HG03097 (cell line): ENCODE results near the gene MYO15A.

ENCODE experiments used
- ATAC-seq: cut with Tn5 transposase; IDR thresholded peaks from one replicate; pipeline ENCODE4 v1.9.1; 2021; ENCODE audit not compliant: unreplicated experiment, low FRiP score

The MYO15A gene

DNA sequence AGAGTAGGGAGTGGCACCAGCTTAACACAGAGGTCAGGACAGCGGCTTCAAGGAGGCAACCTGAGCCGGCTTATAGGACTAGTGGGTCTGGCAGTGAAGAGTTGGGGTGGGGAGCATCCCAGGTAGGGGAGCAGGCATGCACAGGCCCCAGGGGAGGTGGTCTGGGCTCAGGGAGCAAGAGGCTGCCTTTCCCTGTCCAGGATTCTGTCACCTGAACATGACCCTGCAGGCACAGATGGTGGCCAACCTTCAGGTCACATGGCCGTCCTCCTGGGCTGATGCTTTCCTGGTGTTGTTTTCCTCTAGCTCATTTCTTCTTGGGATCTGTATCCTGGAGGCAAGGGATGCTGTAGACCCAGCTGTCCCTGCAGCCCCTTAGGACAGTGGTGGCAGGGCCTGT, 3.5 kb upstream of the MYO15A start:
- ATAC-seq = no peak

DNA sequence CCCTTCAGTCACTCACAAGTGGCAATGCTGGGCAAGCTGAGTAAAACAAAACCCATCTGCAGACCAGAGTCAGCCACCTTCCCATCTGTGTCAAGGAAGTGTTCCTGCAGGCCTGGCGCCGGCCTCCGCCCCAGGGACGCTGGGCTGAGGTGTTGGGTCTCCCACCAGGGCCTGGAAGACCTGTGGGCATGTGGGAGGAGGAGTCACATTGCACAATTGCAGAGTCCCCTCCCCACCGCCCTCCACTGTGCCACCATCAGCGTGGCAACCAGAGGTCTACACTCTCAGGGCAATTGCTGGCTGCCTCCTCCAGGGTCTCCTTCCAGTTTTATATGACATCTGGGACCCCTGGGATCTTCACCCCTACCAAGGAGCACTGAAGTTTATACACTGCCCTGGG, 3.0 kb upstream of the MYO15A start:
- ATAC-seq = no peak

DNA sequence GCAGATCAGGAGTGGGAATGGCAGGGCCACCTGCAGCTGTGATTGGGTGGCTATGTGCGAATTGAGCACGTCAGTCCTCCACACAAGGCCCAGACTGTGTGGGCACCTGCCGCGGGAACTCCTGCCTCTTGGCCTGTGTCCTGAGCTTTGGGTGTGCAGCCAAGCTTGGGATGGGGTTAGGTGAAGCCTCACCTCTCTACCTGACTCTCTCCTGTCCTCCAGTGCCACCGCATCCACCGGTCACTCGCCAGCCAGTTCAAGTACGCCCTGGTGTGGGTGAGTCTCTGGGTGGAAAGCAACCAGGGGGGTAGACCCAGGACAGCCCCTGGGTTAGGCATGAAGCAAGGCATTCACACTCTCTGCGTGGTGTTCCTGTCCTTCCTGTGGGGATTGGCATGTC, 2.3 kb upstream of the MYO15A start:
- no peak for ATAC-seq

DNA sequence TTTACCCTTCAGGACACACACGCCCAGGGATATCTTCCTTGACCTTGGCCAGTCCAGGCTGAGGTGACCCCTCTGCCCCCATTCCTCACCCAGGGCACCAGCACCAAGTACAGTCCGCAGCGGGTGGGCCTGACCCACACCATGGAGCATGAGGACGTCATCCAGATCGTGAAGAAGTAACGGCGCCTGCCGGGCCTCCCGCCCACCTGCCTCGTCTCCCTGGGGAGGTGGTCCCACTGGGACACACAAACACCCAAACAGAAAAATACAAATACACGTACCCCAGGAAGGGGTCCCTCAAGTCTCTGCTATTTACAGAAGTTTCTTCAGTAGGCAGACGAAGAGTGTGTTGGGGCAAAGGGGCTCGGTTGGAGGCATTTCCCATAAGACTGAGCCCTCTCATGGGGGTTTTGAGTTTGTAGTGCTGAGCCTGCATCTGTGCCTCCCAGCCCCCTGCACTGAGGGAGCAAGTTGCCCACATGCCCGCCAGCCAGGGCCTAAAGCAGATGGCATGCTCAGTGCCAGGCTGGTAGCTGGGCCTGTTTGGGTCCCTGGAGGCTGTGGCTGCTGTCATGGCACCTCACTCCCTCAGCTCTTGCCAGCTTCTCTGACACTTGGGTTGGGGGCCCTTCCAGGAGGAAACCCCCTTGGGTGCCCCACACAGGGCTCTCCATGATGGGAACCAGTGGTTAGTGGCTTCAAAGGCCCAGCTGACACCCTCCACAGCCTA, 1.3 kb upstream of the MYO15A start:
- ATAC-seq = no peak

DNA sequence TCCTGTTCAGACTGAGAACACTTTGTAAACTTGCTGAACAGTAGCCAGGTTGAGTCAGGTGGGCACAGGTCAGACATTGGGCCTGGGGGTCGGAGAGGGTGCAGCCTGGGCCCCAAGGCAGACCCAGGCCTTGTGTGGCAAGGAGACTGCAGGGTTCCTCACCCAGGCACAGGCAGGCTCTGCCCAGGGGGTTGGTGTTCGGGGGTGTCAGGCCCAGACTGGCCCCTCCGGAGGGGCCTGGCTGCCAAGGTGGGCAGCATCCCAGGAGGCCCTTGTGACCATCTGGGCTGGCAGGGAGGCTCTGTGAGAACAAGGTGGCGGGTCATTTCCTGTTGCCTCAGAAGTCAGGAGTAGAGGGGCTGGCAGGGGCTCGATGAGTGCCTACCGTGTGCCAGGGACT, 585 bp upstream of the MYO15A start:
- ATAC-seq = no peak

DNA sequence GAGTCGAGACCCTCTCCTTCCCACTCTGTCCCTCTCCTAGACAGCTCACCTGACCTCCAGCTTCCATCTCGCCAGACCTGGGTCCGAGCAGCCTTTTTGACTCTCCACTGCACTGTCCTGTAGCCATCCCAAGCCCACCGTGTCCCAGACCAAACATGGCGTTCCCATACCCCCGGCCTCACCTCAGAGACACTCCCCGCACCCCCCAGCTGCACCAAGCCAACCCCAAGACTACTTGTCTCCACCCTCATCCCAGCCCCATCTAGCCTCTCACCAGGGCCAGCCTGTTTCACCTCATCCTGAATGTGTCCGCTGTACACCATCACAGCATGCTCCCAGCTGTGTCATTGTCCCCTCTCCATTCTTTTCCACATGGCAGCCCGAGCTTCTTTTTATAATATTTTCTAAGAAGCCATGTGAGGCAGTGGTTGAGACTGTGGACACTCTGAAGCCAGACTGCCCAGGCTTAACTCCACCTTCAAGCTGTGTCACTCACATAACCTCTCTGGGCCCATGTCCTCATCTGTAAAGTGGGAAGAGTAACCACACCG, 1.5 kb downstream of the MYO15A start:
- no peak for ATAC-seq

DNA sequence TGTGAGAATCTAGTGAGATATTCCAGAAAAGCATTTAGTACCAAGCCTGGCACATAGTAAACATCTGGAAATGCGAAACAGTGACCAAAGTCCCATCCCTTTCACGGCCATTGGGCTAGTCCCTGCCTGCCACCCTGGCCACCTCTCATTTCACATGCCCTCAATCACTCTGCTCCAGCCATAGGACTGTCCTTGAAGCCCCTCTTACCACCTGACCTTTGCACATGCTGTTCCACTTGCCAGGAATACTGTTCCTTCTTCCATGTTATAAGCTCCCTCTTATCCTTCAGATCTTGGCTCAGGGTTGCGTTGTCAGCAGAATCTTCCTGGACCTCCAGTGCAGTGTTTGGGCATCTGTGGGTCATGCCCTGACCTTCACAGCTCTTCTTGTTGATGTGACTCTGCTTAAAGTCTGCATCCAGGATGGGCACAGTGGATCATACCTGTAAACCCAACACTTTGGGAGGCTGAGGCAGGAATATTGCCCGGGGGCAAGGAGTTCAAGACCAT, 2.1 kb downstream of the MYO15A start:
- ATAC-seq = no peak

DNA sequence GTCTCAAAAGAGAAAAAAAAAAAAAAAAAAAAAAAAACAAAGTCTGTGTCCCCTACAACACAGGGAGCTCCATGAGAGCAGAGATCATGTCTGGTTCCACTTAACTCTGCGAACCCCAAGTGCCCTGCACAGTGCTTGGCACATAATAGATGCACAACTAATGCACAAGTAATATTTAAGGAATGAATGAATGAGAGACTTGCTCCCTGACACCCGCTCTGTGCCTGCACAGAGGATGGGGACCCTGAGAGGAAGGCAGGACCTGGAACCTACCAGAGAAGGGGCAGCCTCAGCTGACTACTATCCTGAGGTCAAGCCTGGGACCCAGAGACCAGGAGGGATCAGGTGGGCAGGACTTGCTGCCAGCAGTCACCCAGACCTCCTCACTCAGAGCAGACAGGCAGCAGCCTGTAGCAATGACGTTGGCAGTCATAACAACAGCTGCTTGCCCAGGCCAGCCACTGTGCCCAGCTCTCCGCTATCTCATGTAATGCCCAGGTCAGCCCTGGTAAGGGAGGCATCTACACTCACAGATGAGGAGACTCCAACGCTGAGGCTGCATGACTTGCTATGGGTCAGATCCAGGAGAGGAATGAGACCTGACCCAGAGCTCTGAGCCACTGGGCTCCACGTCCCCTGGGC, 2.9 kb downstream of the MYO15A start:
- ATAC-seq = no peak

DNA sequence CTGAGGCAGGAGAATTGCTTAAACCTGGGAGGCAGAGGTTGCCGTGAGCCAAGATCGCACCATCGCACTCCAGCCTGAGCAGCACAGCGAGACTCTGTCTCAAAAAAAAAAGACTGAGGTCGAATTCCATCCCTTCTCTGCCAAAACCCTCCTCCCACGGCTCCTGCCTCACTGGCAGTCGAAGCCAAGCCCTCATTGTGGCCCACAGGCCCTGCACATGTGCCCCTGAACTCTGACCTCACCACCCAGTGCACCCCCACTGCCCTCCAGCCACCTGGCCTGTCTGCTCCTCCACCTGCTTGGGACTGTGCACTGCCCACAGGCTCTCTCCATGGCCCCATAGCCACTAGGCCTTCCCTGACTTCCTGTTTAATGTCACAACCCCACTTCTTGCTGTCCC, 7.0 kb downstream of the MYO15A start:
- ATAC-seq = no peak

DNA sequence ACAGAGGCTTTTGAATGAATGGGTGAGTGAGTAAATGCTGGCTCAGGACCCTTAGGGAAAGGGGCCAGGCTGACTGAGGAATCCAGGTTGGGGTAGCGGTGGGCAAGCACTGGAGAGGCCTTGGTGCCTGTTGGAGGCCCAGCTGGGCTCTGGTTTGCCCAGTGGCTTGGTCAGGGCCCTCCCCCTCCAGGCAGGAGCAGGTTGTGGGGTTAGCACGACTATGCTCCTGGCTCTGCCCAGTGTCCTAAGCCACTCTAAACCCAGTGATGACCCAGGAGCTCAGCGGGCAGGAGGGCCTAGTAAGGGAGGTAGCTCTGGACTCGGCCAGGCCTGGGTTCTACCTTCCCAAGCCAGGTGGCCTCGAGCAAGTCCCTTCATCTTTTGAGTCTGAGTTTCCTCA, 7.5 kb downstream of the MYO15A start:
- ATAC-seq = no peak

DNA sequence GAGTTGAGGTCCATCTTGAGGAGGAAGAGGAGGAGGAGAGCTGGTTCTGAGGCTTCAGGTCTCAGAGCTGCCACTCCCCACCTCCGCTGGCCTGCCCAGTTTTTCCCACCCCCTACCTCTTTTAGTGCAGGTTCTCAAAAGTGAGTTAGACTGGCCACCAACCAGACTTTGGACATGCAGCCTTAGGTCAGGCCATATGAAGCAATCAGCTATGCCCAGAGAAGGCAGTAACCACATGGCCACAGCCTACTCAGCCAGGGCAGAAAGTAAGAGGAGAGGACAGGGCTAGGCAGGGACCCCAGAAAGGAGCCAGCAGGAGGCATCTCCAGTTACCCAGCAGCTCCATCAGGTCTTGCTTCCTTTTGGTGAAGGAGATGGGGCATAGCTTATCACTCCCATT, 9.0 kb downstream of the MYO15A start:
- no peak for ATAC-seq

DNA sequence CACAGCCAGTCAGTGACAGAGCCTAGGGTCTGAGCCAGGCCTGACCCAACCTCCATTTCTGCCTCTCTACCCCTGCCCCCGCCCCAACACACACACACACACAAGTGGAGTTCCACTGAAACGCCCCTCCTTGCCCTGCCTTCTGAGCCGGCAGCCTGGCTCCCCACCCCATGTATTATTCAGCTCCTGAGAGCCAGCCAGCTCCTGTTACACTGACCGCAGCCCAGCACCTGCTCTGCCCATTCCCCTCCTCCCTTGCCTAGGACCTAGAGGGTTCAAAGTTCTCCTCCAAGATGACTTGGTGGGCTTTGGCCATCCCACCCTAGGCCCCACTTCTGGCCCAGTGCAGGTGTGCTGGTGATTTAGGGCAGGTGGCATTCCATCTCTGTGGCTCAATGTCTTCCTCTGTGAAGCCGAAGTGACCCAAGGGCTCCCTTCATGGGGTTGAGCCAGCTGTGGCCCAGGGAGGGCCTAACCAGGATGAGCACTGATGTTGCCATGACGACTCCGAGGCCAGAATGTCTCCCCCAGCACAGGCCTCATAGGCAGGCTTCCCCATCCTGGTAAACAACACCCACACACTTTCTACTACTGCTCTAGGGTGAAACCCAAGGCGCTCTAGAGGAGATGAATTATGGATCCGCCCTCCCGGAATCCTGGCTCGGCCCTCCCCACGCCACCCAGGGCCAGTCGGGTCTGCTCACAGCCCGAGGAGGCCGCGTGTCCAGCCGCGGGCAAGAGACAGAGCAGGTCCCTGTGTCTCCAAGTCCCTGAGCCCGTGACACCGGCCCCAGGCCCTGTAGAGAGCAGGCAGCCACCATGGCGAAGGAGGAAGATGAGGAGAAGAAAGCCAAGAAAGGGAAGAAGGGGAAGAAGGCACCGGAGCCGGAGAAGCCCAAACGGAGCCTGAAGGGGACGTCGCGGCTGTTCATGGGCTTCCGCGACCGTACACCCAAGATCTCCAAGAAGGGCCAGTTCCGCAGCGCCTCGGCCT, 9.7 kb downstream of the MYO15A start:
- no peak for ATAC-seq

DNA sequence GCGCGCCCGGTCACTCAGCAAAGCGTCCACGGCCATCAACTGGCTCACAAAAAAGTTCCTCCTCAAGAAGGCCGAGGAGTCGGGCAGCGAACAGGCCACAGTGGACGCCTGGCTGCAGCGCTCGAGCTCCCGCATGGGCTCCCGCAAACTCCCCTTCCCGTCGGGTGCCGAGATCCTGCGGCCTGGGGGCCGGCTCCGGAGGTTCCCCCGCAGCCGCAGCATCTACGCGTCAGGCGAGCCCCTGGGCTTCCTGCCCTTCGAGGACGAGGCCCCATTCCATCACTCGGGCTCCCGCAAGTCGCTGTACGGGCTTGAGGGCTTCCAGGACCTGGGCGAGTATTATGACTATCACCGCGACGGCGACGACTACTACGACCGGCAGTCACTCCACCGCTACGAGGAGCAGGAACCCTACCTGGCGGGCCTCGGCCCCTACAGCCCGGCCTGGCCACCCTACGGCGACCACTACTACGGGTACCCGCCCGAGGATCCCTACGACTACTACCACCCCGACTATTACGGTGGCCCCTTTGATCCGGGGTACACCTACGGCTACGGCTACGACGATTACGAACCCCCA, 10.7 kb downstream of the MYO15A start:
- no peak for ATAC-seq

DNA sequence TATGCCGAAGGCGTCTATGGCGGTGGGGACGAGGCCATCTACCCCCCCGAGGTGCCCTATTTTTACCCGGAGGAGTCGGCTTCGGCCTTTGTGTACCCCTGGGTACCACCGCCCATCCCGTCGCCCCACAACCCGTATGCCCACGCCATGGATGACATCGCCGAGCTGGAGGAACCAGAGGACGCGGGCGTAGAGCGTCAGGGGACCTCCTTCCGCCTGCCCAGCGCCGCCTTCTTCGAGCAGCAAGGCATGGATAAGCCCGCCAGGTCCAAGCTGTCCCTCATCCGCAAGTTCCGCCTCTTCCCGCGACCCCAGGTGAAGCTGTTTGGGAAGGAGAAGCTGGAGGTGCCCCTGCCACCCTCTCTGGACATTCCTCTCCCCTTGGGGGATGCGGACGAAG, 11.4 kb downstream of the MYO15A start:
- ATAC-seq = no peak

DNA sequence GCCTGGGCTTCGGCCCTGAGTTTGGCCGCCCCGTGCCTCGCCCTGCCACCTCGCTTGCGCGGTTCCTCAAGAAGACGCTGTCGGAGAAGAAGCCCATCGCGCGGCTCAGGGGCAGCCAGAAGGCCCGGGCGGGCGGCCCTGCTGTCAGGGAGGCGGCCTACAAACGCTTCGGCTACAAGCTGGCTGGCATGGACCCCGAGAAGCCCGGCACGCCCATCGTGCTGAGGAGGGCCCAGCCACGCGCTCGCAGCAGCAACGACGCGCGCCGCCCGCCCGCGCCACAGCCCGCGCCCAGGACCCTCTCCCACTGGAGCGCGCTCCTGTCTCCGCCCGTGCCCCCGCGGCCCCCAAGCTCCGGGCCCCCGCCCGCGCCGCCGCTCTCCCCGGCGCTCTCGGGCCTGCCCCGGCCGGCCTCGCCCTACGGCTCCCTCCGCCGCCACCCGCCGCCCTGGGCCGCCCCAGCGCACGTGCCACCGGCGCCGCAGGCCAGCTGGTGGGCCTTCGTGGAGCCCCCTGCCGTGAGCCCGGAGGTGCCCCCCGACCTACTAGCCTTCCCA, 12.0 kb downstream of the MYO15A start:
- ATAC-seq = no peak

DNA sequence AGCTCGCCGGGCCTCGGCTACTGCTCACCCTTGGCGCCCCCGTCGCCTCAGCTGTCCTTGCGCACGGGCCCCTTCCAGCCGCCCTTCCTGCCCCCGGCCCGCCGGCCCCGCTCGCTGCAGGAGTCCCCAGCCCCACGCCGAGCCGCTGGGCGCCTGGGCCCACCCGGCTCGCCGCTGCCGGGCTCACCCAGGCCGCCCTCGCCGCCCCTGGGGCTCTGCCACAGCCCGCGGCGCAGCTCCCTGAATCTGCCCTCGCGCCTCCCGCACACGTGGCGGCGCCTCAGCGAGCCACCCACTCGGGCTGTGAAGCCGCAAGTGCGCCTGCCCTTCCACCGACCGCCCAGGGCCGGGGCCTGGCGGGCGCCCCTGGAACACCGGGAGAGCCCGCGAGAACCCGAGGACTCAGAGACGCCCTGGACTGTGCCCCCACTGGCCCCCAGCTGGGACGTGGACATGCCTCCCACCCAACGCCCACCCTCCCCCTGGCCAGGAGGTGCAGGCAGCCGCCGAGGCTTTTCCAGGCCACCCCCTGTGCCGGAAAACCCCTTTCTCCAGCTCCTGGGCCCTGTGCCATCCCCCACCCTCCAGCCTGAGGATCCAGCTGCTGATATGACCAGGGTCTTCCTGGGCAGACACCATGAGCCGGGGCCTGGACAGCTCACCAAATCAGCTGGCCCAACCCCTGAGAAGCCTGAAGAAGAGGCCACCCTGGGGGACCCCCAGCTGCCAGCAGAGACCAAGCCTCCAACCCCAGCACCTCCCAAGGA, 12.8 kb downstream of the MYO15A start:
- no peak for ATAC-seq

DNA sequence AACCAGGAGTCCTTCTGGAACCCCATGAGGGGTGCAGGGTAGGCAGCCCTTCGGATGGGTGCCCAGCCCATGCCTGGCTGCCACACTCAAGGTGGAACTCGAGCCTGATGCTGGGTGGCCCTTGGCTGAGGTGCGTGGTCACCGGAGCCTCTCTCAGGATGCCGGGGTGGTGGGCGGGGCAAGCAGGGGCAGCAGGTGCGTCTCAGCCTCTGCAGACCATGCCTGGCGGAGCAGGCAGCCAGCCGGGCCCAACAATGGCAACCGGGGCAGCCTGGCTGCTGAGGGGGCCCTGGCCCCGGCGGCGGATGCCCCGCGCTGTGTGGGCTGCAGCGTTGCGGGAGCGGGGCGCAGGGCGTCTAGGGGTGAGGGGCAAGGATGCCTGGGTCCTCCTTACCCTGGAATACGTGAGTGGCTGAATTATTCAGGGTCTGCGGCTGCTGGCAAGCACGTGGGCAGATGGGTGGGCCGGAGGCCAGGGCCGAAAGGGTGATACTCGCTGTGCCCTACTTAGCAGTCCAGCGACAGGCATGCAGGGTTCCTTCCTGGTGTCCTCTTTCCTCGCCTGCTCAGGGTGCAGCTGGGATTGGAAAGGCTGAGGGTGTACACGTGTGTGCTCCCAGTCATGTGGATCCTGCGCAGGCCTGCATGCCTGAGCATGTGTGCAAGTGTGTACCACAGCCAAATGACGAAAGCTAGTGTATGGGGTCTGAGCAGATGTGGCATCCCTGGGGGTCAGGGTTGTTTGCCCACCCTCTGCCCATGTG, 14.6 kb downstream of the MYO15A start:
- ATAC-seq = no peak

DNA sequence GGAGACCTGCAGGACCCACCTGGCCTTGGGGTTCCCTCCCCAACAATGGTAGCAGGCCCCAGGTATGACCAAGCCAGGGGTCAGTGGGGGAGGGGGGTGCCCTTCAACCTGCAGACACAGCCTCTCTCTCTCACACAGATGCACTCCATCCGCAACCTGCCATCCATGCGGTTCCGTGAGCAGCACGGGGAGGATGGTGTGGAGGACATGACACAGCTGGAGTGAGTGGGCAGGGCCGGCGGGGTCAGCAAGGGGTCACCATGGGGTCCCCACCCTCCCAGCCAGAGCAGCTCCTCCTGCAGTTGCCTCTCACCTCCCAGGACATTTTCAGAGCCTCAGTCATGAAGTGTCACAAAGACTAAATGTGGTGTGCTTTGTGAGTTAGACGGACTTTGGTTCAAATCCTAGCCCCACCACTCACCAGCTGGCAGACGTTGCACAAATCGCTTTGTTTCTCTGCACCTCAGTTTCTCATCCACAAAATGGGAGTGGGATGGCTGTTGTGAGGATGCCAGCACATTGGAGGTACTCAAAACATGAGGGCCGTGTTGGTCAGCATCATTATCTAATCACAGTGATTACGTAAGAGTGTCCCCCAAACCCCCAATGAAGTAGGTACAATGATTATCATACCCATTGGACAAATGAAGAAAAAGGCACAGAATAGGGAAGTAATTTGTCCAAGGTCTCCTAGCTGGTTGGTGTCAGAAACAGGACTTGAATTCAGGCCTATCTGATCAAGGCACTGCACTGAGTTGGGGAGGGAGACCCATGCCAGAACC, 16.0 kb downstream of the MYO15A start:
- no peak for ATAC-seq
